ENCODE data around the gene PDE6B.

DNA sequence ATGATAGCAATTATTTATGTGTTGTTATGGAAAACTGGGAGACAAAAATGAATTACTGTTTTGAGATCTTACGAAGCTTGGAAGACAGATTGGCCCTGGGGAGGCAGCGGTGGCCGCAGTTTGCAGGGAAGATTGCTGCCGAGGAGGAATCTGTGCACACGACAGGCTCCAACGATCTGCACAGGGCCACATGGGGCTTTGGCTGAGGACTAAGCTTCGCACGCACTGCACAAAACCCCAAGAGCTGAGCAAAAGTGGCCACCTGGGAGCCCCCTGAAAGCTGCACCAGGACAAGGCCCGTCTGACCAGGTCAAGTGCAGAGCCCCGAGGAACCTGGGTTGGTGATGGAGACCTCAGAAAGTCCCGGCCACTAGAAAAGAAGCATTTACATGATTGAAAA, 5.2 kb upstream of the PDE6B start:
- TF ChIP-seq EP300 (IDR thresholded peaks at IDR 0.05) (no peak), CTCF (IDR thresholded peaks at IDR 0.05) (no peak), POLR2A (IDR thresholded peaks at IDR 0.05) (no peak)

All from ovary (tissue), 3 donors.